Measurements from ENCODE around the gene TRAF3.

The TRAF3 gene

DNA sequence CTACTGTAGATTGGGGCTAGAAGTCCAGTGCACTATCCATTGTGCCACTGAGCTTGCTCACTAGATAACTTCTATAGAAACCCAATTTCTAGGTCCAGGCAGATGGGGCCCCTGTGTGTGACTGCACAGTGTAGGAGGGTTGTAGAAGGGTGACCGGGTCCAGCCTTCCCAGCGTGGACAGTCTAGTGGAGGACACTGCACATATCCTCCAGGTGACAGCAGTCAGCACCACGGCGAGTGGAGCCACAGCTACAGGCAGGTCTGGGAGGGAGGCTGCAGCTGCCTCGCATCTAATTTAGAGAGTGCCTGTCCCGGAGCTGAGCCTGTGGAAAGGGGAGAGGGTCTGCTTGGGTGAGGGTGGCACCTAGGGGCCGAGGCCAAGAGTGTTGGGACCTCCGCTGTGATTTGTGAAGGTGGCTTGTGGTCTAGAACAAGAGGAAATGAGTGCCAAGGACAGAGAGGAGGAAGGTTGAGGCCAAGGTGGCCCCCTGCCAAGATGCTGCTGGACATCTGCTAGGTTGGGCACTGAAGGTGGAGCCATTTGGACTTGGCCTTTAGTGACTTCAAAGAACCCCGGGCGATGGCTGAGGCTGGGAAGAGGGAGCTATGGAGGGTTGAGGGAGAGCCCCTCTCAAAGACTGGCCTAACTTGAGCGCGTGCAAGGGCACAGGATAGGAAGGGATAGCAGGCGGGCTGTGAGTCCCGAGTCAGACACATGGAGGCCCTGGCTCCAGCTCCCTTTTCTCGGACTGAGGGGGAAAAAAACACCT is 46.0 kb upstream of the TRAF3 start:
- Histone ChIP-seq H3K4me1 (ENCODE audit: low read depth, poor library complexity, severe bottlenecking) (no peaks in the 10 kb centered on the region), H3K4me2 (no peak overlapping the region), H4K20me1 (ENCODE audit: insufficient read depth) (no peaks in the 10 kb centered on the region), H3K27ac (no peak overlapping the region), H3K27me3 (ENCODE audit: insufficient read depth, low read depth) (no peaks in the 10 kb centered on the region), H3K79me2 (ENCODE audit: insufficient read depth, low read depth) (no peaks in the 10 kb centered on the region), H3K4me3 (IDR thresholded peaks at IDR 0.05; ENCODE audit: insufficient read depth, low read depth, low read length) (no peak overlapping the region), H2AFZ (ENCODE audit: low read depth) (no peak overlapping the region), H3K9ac (no peak overlapping the region), H3K36me3 (ENCODE audit: insufficient read depth) (no peaks in the 10 kb centered on the region)
- TF ChIP-seq, protein P1, sequence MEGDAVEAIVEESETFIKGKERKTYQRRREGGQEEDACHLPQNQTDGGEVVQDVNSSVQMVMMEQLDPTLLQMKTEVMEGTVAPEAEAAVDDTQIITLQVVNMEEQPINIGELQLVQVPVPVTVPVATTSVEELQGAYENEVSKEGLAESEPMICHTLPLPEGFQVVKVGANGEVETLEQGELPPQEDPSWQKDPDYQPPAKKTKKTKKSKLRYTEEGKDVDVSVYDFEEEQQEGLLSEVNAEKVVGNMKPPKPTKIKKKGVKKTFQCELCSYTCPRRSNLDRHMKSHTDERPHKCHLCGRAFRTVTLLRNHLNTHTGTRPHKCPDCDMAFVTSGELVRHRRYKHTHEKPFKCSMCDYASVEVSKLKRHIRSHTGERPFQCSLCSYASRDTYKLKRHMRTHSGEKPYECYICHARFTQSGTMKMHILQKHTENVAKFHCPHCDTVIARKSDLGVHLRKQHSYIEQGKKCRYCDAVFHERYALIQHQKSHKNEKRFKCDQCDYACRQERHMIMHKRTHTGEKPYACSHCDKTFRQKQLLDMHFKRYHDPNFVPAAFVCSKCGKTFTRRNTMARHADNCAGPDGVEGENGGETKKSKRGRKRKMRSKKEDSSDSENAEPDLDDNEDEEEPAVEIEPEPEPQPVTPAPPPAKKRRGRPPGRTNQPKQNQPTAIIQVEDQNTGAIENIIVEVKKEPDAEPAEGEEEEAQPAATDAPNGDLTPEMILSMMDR (conservative IDR thresholded peaks at IDR 0.05; ENCODE audit: low read depth, low read length) = no peak

DNA sequence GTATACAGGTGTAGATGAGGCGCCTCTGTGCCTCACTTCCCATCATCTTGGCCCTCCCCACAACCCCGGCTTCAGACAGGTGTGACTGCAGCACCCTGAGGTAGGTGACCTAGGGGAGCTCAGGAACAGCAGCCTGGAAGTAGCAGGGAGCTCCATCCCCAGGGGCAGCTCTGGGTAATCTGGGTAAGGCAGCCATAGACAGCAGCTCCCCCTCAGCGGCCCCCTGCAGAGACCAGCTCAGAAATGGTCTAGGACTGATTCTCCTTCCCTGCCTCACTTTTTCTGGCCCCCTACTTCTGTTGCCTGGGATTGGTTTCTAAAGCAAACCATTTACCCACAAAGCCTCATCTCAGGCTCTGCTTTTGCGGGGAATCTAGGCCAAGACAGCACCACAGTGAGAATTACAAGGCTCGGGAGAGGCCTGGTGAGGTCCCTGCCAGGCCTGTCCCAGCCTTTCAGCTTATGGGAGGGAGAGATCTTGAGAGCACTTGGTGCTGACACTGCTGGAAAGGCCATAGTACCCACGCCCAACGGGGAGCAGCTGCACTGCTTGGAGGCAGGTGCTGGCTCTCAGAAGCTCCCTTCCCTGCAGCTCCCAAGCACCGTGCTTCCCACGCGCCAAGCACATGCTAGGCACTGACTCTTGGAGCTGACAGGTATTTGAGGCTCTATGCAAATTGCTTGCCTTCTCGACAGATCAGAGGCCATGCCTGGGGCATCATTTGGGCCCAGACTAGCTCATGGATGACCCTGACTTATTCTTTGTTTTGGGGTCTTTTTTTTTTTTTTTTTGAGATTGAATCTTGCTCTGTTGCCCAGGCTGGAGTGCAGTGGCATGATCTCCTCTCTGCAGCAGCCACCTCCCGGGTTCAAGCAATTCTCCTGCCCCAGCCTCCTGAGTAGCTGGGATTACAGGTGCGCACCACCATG is 45.1 kb upstream of the TRAF3 start:
- TF ChIP-seq, protein P1 (conservative IDR thresholded peaks at IDR 0.05; ENCODE audit: low read depth, low read length) = no peak
- Histone ChIP-seq H3K9ac (no peak overlapping the region), H3K27ac (no peak overlapping the region), H3K36me3 (ENCODE audit: insufficient read depth) (no peaks in the 10 kb centered on the region), H3K4me3 (IDR thresholded peaks at IDR 0.05; ENCODE audit: insufficient read depth, low read depth, low read length) (no peak overlapping the region), H3K4me1 (ENCODE audit: low read depth, poor library complexity, severe bottlenecking) (no peaks in the 10 kb centered on the region), H4K20me1 (ENCODE audit: insufficient read depth) (no peaks in the 10 kb centered on the region), H3K27me3 (ENCODE audit: insufficient read depth, low read depth) (no peaks in the 10 kb centered on the region), H3K4me2 (no peak overlapping the region), H3K79me2 (ENCODE audit: insufficient read depth, low read depth) (no peaks in the 10 kb centered on the region), H2AFZ (ENCODE audit: low read depth) (no peak overlapping the region)

DNA sequence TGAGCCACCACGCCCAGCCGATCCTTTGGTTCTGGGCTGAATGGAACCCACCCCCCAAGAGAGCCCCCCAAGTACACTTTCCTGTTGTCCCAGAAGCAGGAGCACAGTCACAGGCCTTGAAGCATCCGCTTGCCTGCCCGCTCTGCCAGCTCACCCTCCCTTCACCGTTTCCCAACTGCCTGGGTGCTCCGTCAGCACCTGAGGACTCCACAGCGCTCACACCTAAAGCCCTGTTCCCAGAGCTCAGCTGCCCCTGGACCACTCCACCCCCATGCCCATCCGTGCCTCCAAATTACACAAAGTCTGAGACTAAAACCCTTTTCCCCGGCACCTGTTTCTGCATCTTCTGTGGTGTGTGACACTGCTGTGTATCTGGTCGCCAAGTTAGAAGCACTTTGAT is 44.3 kb upstream of the TRAF3 start:
- H3K27ac ChIP-seq = no peak overlapping the region
- no peaks in the 10 kb centered on the region for H4K20me1 ChIP-seq (ENCODE audit: insufficient read depth)
- no peak overlapping the region for H3K9ac ChIP-seq
- no peaks in the 10 kb centered on the region for H3K36me3 ChIP-seq (ENCODE audit: insufficient read depth)
- no peaks in the 10 kb centered on the region for H3K27me3 ChIP-seq (ENCODE audit: insufficient read depth, low read depth)
- no peak overlapping the region for H2AFZ ChIP-seq (ENCODE audit: low read depth)
- no peaks in the 10 kb centered on the region for H3K79me2 ChIP-seq (ENCODE audit: insufficient read depth, low read depth)
- TF ChIP-seq, protein P1 (conservative IDR thresholded peaks at IDR 0.05; ENCODE audit: low read depth, low read length) = no peak
- H3K4me3 ChIP-seq (IDR thresholded peaks at IDR 0.05; ENCODE audit: insufficient read depth, low read depth, low read length) = no peak overlapping the region
- H3K4me2 ChIP-seq = no peak overlapping the region
- H3K4me1 ChIP-seq (ENCODE audit: low read depth, poor library complexity, severe bottlenecking) = no peaks in the 10 kb centered on the region

DNA sequence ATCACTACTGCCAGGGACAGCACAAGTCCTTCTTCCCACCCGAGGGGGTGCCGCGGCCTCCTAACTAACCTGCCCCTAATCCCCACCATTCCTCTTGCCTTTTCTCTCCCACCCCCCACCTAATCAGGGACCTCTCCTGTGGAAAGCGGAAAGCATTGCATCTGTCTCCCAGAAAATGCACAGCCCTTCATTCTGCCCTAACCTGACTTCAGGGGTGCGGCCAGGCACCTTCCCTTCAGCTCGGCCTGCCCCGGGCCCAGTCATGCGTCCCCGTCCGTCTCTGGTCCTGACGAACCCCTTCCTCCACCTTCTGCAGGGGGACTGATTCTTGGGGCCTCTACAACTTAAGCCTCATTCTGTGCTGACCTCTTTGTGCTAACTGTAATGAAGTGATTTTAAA is 43.9 kb upstream of the TRAF3 start:
- Histone ChIP-seq H3K4me1 (ENCODE audit: low read depth, poor library complexity, severe bottlenecking) (no peaks in the 10 kb centered on the region), H3K36me3 (ENCODE audit: insufficient read depth) (no peaks in the 10 kb centered on the region), H2AFZ (ENCODE audit: low read depth) (no peak overlapping the region), H3K27ac (no peak overlapping the region), H3K4me3 (IDR thresholded peaks at IDR 0.05; ENCODE audit: insufficient read depth, low read depth, low read length) (no peak overlapping the region), H3K4me2 (no peak overlapping the region), H3K79me2 (ENCODE audit: insufficient read depth, low read depth) (no peaks in the 10 kb centered on the region), H4K20me1 (ENCODE audit: insufficient read depth) (no peaks in the 10 kb centered on the region), H3K9ac (no peak overlapping the region), H3K27me3 (ENCODE audit: insufficient read depth, low read depth) (no peaks in the 10 kb centered on the region)
- TF ChIP-seq, protein P1 (conservative IDR thresholded peaks at IDR 0.05; ENCODE audit: low read depth, low read length) = no peak
